Tibial nerve (tissue), 4 donors: ENCODE data around the gene NOTCH3.

Source experiments
- CTCF ChIP-seq, 5 experiments: fragments of 200-600 bp in 3 of 5; fragments of 450-650 bp in 2 of 5; sonication (generic) in 3 of 5; IDR thresholded peaks; one replicate each; pipeline ENCODE4 v1.5.1; 2016 to 2019; ENCODE audit warnings: antibody characterized with exemption in 5 of 5, mild to moderate bottlenecking in 3 of 5, moderate library complexity in 2 of 5
- EP300 ChIP-seq, 2 donors: sonication (generic); formaldehyde crosslinking; IDR thresholded peaks; one replicate each; pipeline ENCODE4 v1.6.1; 2017; ENCODE audit warnings: antibody characterized with exemption in 2 of 2, mild to moderate bottlenecking in 1 of 2
- POLR2A ChIP-seq, 2 donors: fragments of 450-650 bp; IDR thresholded peaks; one replicate each; pipeline ENCODE4 v1.6.1; 2017; ENCODE audit warnings: antibody characterized with exemption in 2 of 2, mild to moderate bottlenecking in 2 of 2, moderate library complexity in 2 of 2

GRCh38 chr19:15181394-15181793, 19.4 kb downstream of the NOTCH3 start:
- TF ChIP-seq CTCF (IDR thresholded peaks at IDR 0.05) (no peak), POLR2A (IDR thresholded peaks at IDR 0.05) (no peak), EP300 (IDR thresholded peaks at IDR 0.05) (no peak)
